GM12891 (cell line): ENCODE measurements around the gene UBE2S. TPM values are rescaled to one million over a fixed set of nuclear protein-coding genes. Genes with fewer than 3 reads are reported as not detected.
A peak's percentile ranks its signal among the peaks of the same experiment; 100 is the strongest.
"Not testable (repeated sequence)": the region's sequence is repeated elsewhere in the genome, so short reads cannot be mapped to it uniquely, and the experiment has no call there.

Experiments used
- DNase-seq: peaks from one replicate; pipeline ENCODE4 v3.0.0; 2011; ENCODE audit warnings: low spot score; ENCODE audit not compliant: insufficient read length
- FAIRE-seq: peaks from 2 replicates; lab custom pipeline; 2011; peaks lifted over from hg19 to GRCh38; lab: Jason Lieb, UNC
- PAX5 ChIP-seq: IDR thresholded peaks from 2 replicates; pipeline ENCODE4 v1.6.1; 2011; ENCODE audit warnings: low read length, moderate library complexity, mild to moderate bottlenecking; ENCODE audit not compliant: insufficient read depth, severe bottlenecking
- POLR2A ChIP-seq: IDR thresholded peaks from 2 replicates; pipeline ENCODE4 v1.6.1; 2011; ENCODE audit warnings: low read depth, low read length, control low read depth
- POLR2AphosphoS5 ChIP-seq: IDR thresholded peaks from 2 replicates; pipeline ENCODE4 v1.6.1; 2011; ENCODE audit warnings: low read depth, low read length, control low read depth
- POU2F2 ChIP-seq: IDR thresholded peaks from 2 replicates; pipeline ENCODE4 v1.6.1; 2011; ENCODE audit warnings: low read depth, mild to moderate bottlenecking, control low read depth, low read length, moderate library complexity
- SPI1 ChIP-seq: IDR thresholded peaks from 2 replicates; pipeline ENCODE4 v1.6.1; 2011; ENCODE audit warnings: low read depth, low read length, control low read depth
- TAF1 ChIP-seq: IDR thresholded peaks from 2 replicates; pipeline ENCODE4 v1.6.1; 2011; ENCODE audit warnings: low read depth, low read length, control low read depth
- polyA plus RNA-seq: library from polyadenylated mRNA; unstranded; fragments of >200 nt; gene quantifications from one replicate; pipeline ENCODE4 v1.2.1, GENCODE V29; 2012; ENCODE audit warnings: low read depth, missing spikeins, inconsistent platforms; ENCODE audit not compliant: missing spikeins

UBE2S gene
- 43.0 TPM for polyA plus RNA-seq

DNA sequence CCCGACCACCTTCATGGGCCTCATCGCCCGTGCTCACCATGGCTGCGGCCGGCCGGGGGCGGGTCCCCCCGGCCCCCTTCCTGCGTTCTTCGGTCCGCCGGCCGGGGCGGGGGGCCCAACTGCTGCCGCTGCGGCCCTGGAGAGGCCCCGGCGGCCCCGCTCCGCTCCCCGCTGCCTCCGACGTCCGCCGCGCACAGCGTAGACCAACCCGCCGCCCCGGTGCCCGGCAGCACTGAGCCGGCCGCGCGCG, at the start of gene UBE2S:
TSS of gene UBE2S (minus strand) at position 239 of the 250 bp plus-strand sequence. CDS start at position 40, 199 bp downstream.
- not testable (repeated sequence) for DNase-seq, FAIRE-seq
- TF ChIP-seq POLR2AphosphoS5 = peak; percentile 95
- peak; percentile 97 for TF ChIP-seq POLR2A
- peak; percentile 55; the same call in 1 of the 2 replicates for TF ChIP-seq POU2F2

DNA sequence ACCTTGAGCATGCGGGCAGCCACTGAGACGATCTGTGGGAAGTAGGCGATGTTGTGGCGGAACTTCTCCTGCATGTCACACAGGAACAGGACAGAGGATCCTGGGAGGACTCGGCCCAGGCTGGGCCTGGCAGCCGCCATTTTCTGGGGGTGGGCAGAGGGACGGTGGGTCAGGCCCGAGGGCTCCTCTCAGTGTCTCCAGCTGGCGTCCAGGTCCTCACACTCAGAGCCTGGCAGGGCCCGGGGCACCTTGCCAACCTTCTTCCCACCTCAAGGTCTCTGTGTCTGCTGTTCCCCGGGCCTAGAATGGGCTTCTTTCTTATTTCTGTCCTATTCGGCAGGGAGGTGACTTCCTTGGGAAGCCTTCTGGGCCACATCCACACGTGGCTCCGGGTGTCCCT, 48.8 kb upstream of the UBE2S start:
- no peak for TF ChIP-seq POLR2AphosphoS5
- TF ChIP-seq TAF1 = no peak
- DNase-seq = no peak
- no peak for FAIRE-seq

DNA sequence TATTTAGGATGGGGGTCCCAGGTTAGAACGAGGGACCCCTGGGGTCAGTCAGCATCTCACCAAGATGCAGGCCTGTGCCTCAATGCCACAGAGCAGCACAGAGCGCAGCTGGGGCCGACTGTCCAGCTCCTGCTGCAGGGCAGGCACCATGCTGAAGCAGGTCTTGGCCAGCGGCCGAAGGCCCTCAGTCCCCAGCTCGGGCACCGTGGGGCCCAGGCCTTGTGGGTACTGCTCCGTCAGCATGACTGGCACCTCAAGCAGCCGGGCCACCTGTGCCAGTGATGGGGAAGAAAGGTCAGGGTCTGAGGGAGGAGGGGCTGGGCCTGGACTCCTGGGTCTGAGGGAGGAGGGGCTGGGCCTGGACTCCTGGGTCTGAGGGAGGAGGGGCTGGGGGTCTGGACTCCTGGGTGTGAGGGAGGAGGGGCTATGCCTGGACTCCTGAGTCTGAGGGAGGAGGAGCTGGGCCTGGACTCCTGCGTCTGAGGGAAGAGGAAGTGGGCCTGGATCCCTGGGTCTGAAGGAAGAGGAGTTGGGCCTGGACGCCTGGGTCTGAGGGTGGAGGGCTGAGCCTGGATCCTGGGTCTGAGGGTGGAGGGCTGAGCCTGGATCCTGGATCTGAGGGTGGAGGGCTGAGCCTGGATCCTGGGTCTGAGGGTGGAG, 48.1 kb upstream of the UBE2S start:
- FAIRE-seq (no peak), DNase-seq (no peak)
- no peak for TF ChIP-seq POLR2AphosphoS5
- no peak for TF ChIP-seq SPI1
- TF ChIP-seq POLR2A = no peak
- TF ChIP-seq TAF1 = no peak
- no peak for TF ChIP-seq PAX5
- TF ChIP-seq POU2F2 = no peak

DNA sequence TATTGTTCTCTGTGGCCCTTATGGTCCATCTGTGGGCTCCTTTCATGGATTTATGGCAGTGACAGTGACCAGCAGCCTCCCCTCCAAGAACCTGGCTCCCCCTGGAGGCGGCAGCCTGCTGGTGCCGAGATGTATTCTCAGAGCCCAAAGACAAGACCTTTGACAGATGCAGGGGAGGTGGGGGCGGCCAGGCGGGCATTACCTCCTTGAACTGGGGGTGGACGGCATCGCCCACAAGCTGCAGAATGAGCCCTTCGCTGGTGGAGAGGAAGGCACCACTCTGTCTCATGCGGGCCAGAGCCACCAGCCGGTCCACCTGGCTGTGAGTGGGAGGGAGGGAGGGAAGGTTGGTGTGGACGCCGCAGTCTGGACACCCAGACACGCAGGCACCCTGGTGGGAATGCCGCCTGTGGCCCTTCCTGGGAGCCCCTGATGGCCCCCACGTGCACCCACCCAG, 47.2 kb upstream of the UBE2S start:
- DNase-seq (no peak), FAIRE-seq (no peak)

DNA sequence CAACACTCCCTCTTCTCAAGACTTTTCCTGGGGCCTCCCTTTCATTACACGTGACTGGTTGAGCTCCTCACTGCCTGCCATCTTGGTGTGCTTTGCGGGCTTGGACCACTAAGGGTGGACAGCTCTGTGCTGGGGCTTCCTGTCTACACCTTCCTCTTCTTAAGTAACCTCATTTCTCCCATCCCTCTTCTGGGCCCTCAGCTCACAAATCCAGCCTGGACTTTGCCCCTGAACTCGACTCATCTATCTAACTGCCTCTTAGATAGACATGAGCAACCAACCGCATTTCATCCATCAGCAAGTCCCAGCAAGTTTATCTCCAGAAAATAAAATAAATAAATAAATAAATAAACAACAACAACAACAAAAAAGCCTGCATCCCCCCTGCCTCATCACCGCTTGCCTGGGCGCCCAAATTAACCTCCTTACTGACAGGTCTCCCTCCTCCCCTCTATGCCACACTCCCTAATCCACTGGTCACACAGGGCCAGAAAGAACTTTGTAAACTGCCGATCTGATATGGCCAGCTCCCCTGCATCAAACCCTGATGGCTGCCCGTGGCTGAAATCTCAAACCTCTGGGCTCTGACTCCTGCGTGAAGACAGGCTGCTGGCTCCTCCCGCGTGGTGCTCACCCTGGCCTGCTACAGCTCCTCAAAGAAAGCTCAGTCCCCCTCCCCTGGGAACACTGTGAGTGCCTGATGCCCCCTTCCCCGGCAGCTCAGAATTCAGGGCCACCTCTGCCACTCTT, 46.1 kb upstream of the UBE2S start:
- TF ChIP-seq POU2F2 = no peak
- no peak for DNase-seq
- no peak for FAIRE-seq

More for the DNA sequence above, 47.2 kb upstream of the UBE2S start:
- no peak for TF ChIP-seq TAF1
- TF ChIP-seq PAX5 = no peak
- no peak for TF ChIP-seq SPI1
- no peak for TF ChIP-seq POLR2A
- no peak for TF ChIP-seq POLR2AphosphoS5
- no peak for TF ChIP-seq POU2F2

DNA sequence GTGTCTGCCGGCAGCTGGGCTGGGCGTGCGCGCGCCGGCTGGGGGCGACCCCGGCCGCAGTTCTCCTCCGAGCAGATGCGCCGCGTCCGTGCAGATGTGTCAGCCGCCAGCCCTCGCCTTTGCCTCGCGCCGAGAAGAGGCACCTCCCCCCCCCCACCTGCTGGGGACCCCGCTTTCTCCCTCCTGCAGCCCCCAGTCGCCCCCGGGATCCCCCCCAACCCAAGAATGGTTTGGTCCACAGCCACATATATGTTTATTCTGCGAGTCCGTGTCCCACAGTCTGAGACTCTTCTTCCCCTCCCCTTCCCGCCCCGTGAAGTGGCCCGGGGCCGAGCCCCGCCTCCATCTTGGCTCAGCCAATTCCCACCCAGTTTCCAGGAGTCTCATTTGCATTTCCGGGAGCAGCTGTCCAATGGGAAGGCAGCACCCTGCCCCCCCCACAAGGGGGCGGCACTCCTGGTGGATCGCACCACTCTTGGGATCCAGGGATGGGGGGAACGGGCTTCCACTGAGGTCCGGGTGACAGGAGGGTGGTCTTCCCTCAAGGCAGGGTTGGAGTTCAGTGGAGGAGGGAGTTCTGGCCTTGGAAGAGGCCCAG, 45.3 kb upstream of the UBE2S start:
- DNase-seq (no peak), FAIRE-seq (no peak)
- TF ChIP-seq POU2F2 = no peak
- TF ChIP-seq POLR2AphosphoS5 = no peak
- no peak for TF ChIP-seq POLR2A
- TF ChIP-seq SPI1 = no peak
- no peak for TF ChIP-seq TAF1
- TF ChIP-seq PAX5 = no peak

DNA sequence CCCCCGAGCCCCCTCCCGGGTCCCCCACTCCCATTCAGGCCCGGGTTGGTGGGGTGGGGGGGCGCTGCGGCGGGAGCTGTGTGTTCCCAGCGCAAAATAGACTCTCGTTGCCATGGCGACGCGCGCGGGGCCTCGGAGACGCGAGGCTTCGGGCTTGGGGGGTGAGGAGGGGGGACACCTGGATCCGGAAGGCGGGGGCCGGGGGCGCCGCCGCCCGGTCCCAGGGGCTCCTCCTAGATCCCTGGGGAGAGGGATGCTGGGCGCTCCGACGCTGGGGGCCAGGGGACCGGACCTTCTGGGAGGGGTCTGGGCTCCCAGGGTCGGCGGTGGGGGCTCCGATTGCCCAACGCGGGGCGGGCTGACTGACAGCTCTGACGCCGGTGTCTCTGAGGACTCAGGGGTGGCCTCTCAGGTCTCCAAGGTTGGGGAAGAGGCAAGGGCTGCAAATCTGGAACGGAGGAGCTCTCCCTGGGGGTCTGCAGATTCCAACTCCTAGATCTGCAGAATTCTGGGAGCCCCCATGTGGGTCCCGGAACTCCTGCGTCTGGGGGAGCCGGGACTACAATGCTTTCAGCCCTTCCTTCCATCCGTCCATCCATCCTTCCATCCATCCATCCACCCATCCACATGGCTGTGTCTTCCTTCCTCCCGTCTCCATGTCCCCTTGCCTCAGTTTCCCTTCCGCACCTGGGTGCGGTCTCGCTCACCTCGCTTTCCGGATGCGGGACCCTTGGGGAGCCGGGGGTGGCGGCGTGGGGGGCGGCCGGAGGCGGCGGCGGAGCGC, 44.6 kb upstream of the UBE2S start:
- FAIRE-seq (no peak), DNase-seq (no peak)
- no peak for TF ChIP-seq POU2F2
- no peak for TF ChIP-seq POLR2AphosphoS5
- TF ChIP-seq PAX5 = no peak
- TF ChIP-seq TAF1 = no peak
- TF ChIP-seq SPI1 = no peak
- TF ChIP-seq POLR2A = no peak

DNA sequence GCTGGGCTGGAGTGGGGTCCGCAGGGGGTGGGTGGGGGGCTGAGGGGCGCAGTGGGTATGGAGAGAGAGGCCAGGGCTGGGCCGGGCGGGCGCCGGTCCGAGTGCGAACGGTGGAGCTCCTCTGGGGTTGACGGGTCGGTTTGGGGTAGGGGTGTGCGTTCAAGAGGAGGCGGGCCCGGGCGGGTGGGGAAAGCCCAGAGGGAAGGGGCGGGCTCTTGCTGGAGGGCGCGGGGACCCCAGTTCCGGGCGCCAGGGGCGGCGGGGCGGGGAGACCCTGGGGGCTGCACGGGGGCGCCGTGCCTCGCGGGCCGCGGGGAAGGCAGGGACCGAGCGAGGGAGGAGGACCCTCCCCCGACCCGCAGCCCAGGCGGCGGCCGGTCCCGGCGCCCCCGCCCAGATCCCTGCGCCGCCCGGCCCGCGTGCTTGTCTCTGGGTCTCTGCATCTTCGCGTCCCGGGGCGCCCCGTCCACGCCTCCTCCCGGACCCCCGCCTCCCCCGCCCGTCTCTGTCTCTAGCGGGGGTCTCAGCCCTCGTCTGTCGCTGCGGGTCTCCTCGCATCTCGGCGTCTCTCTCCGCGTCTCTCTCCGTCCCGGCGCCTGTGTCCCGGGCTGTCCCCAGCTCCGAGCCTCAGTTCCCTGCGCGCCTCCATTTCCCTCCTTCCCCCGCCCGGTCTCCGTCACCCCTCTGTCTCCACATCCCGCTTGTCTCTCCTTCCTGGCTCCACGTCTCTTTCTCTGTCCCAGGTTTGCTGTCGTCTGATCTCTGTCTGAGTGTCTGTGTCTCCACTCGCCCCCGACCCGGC, 43.8 kb upstream of the UBE2S start:
- TF ChIP-seq TAF1 = no peak
- no peak for TF ChIP-seq SPI1
- TF ChIP-seq POU2F2 = no peak
- TF ChIP-seq POLR2A = no peak
- no peak for TF ChIP-seq POLR2AphosphoS5
- no peak for DNase-seq
- no peak for FAIRE-seq

DNA sequence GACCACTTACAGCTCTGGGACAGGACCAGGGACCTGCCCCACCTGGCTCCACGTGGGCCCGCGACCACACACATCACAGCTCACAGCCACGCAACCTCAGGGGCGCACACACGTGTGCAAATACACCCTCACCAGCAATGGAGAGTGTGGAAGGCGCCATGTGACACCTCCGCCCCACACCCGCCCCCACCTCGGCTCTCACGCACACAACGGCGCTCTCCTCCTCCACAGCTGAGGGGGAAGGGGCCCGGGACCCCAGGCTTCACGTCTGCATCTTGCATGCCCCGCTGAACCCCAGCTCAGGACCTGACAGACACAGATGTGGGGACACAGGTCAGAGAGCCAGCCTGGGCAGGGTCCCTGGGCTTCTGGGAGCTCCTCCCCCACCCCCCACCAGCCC, 41.9 kb upstream of the UBE2S start:
- DNase-seq (no peak), FAIRE-seq (no peak)
- no peak for TF ChIP-seq SPI1
- TF ChIP-seq POU2F2 = no peak
- no peak for TF ChIP-seq TAF1
- no peak for TF ChIP-seq PAX5
- no peak for TF ChIP-seq POLR2AphosphoS5
- TF ChIP-seq POLR2A = no peak

DNA sequence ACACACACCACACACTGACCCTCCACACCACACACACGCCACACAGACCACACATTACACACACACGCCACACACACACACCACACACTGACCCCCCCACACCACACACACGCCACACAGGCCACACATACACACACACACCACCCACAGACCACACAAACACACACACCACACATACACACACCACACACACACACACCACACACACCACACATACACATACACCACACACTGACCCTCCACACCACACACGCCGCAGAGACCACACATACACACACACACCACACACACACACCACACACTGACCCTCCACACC, 40.5 kb upstream of the UBE2S start:
- DNase-seq, FAIRE-seq: not testable (repeated sequence)
